Measurements from ENCODE around the gene ZNF384. TPM values are rescaled to one million over a fixed set of nuclear protein-coding genes. Genes with fewer than 3 reads are reported as not detected.
A peak's percentile ranks its signal among the peaks of the same experiment; 100 is the strongest.

The ZNF384 gene
- total RNA-seq, 2 donors from 2014 or later, result 42.9 to 68.6 TPM

DNA sequence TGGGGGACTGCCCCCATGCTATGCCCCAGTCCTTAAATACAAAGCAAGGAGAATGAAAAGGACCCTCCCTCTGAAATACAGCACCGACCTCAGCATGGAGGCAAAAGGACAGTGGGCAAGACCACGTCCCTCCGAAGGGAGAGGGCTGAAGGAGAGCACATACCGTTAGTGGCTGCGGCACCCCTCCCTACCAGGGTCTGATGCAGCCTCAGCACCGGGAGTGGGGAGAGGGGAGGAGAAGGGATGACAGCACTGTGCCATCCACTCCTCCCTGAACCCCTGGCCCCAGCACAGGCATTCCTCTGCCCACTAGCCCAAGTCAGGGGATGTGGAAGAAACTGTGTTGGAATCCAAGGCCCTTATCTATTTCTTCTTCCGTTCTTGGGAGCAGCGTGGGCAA, 38.3 kb downstream of the ZNF384 start:
- WGBS, result 85% methylated on average over 8 of the region's 8 CpGs
- no peaks in the 10 kb centered on the region for H3K27me3 ChIP-seq (replicated peaks; ENCODE audit: insufficient read depth)
- no peaks in the 10 kb centered on the region for H3K9me3 ChIP-seq
- TF ChIP-seq, protein P1, sequence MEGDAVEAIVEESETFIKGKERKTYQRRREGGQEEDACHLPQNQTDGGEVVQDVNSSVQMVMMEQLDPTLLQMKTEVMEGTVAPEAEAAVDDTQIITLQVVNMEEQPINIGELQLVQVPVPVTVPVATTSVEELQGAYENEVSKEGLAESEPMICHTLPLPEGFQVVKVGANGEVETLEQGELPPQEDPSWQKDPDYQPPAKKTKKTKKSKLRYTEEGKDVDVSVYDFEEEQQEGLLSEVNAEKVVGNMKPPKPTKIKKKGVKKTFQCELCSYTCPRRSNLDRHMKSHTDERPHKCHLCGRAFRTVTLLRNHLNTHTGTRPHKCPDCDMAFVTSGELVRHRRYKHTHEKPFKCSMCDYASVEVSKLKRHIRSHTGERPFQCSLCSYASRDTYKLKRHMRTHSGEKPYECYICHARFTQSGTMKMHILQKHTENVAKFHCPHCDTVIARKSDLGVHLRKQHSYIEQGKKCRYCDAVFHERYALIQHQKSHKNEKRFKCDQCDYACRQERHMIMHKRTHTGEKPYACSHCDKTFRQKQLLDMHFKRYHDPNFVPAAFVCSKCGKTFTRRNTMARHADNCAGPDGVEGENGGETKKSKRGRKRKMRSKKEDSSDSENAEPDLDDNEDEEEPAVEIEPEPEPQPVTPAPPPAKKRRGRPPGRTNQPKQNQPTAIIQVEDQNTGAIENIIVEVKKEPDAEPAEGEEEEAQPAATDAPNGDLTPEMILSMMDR (IDR thresholded peaks at IDR 0.05), result no peak
- no peak for TF ChIP-seq POLR2A (IDR thresholded peaks at IDR 0.05)
- no peak for TF ChIP-seq POLR2AphosphoS5 (IDR thresholded peaks at IDR 0.05)
- H3K4me3 ChIP-seq, result no peak overlapping the region
- intact Hi-C loops (cut with DNase I), result no loop called here
- peaks cover 0 to 8% of the 10 kb centered on the region in 2 donors for H3K36me3 ChIP-seq
- no peaks in the 10 kb centered on the region for H3K4me1 ChIP-seq (replicated peaks)
- H3K27ac ChIP-seq, result no peak overlapping the region
- no peak for DNase-seq (ENCODE audit: low spot score)

DNA sequence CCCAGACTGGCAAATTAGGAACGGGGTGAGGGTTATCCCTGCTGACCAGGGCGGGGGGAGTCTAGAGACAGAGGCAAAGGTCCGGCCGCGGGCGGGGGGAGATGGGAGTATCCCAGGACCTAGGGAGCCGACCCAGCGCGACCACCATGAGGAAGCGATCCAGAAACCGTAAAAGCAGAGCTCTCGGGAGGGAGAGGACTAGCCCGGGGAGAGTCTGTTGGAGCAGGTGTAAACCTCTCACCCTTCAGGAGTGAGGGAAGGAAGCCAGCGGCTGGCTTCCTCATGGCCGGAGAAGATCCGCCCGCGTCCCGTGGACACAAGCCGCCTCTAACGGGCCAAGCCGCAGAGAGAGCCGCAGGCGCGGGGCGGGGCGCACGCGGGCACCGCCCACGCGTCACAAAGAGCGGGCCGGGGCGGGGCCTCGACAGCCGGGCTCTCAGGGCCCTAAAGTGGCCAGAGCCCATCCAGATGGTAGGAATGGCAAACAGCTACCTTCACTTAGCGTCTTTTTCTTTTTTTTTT, 42.0 kb downstream of the ZNF384 start, which contains the start of gene ACRBP:
TSS of gene ACRBP (minus strand) at position 350 of the 522 bp plus-strand sequence. CDS start at position 284, 66 bp downstream.
- H3K9me3 ChIP-seq, result no peaks in the 10 kb centered on the region
- no peaks in the 10 kb centered on the region for H3K27me3 ChIP-seq (replicated peaks; ENCODE audit: insufficient read depth)
- 12% methylated on average over 38 of the region's 38 CpGs for WGBS
- H3K27ac ChIP-seq, result no peak within 1 kb of the TSS
- peak; percentile 53 for DNase-seq (ENCODE audit: low spot score)
- H3K4me3 ChIP-seq, result peak within 1 kb of the TSS; percentile 17 to 24
- H3K36me3 ChIP-seq, result peaks cover 0 to 4% of the 10 kb centered on the region in 2 donors
- intact Hi-C loops (cut with DNase I), result no loop called here
- TF ChIP-seq POLR2A (IDR thresholded peaks at IDR 0.05) (peak; percentile 28), POLR2AphosphoS5 (IDR thresholded peaks at IDR 0.05) (peak; percentile 37)
- TF ChIP-seq, protein P1 (IDR thresholded peaks at IDR 0.05), result no peak
- H3K4me1 ChIP-seq (replicated peaks), result no peaks in the 10 kb centered on the region

DNA sequence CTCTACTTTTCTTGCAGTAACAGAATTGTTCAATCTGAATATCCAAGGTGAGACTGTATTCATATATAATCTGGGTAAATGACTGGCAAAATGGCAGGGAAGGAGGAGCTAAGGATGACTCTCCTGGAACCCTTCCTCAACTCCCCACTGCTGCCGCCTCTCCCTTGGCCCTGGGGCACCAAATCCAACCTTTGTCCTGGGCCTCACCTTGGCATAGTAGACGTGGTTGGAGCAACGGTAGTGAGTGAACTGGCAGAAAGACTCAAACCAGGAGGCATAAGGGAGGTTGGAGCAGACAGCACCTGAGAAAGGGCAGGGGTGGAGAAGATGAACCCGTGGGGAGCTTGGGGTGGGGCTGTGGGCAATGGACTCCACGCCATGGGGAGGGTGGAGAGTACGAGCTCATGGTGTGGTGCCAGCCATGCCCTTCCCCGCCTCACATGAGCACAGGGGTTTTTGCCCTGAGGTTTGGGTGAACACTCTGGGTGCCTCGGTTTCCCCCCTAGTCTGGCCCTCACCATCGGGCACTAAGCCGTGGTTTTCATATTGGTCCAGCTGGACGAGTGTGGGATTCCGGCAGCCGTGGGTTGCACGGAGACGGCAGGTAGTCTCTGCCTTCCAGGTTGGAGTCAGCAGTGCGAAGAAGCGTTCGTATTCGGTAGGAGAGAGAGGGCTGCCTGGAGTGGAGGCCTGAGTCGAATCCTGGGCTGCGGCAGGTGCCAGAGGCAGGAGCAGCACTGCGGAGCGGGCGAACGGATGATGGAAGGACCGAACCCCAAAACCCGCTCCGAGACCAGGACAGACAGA, 42.7 kb downstream of the ZNF384 start:
- no peaks in the 10 kb centered on the region for H3K36me3 ChIP-seq
- no peaks in the 10 kb centered on the region for H3K4me1 ChIP-seq (replicated peaks)
- DNase-seq (ENCODE audit: low spot score), result no peak
- peak overlapping the region; percentile 17 to 24 for H3K4me3 ChIP-seq
- no peaks in the 10 kb centered on the region for H3K9me3 ChIP-seq
- no peak for TF ChIP-seq POLR2A (IDR thresholded peaks at IDR 0.05)
- TF ChIP-seq, protein P1 (IDR thresholded peaks at IDR 0.05), result no peak
- no peak for TF ChIP-seq POLR2AphosphoS5 (IDR thresholded peaks at IDR 0.05)
- WGBS, result 85% methylated on average over 28 of the region's 28 CpGs
- intact Hi-C loops (cut with DNase I), result no loop called here
- H3K27me3 ChIP-seq (replicated peaks; ENCODE audit: insufficient read depth), result no peaks in the 10 kb centered on the region
- H3K27ac ChIP-seq, result no peak overlapping the region

DNA sequence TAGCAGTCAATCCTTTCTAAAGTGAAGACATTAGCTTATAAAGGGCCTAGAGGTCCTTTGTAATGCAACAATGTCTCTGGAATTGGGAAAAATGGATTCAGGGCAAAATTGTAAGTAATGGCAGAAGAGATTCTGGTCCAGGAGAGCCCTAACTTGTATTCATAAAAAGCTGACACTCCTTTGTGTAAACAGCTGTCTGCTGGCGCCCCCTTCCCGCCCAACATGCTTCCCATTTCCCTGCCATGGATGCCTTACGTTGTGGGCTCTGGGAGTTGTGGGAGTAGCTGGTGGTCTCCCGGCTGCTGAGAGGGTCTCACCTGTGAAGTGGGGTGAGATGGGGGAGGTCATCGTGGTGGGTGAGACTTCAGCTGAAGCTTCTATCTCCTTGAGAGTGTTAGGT, 44.3 kb downstream of the ZNF384 start:
- Histone ChIP-seq H3K27me3 (replicated peaks; ENCODE audit: insufficient read depth) (no peaks in the 10 kb centered on the region), H3K4me3 (no peak overlapping the region), H3K27ac (no peak overlapping the region), H3K4me1 (replicated peaks) (no peaks in the 10 kb centered on the region), H3K9me3 (no peaks in the 10 kb centered on the region), H3K36me3 (no peaks in the 10 kb centered on the region)
- DNase-seq (ENCODE audit: low spot score), result no peak
- intact Hi-C loops (cut with DNase I), result no loop called here
- TF ChIP-seq POLR2A (IDR thresholded peaks at IDR 0.05) (no peak), POLR2AphosphoS5 (IDR thresholded peaks at IDR 0.05) (no peak)
- 35% methylated on average over 5 of the region's 5 CpGs for WGBS

DNA sequence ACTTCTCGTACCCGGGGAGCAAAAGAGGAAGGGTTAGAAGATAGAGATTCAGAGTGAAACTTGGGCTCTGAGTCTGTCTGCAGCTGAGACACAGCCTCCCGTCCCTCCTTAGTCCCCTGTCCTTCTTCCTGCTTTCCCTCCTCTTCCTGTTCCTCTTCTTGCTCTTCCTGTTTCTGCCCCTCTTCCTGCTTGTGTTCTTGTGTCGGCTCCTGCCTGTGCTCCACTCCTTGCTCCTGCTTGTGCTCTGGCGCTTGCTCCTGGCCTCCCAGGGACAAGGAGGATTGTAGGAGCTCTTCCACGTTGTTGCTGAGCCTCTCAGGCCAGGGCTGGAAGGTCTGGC, 44.9 kb downstream of the ZNF384 start:
- no peaks in the 10 kb centered on the region for H3K27me3 ChIP-seq (replicated peaks; ENCODE audit: insufficient read depth)
- no peak for DNase-seq (ENCODE audit: low spot score)
- no peaks in the 10 kb centered on the region for H3K4me1 ChIP-seq (replicated peaks)
- no peak overlapping the region for H3K4me3 ChIP-seq
- TF ChIP-seq POLR2A (IDR thresholded peaks at IDR 0.05), result no peak
- no peak for TF ChIP-seq POLR2AphosphoS5 (IDR thresholded peaks at IDR 0.05)
- TF ChIP-seq, protein P1 (IDR thresholded peaks at IDR 0.05), result no peak
- H3K27ac ChIP-seq, result no peak overlapping the region
- 68% methylated on average over 6 of the region's 6 CpGs for WGBS
- H3K9me3 ChIP-seq, result no peaks in the 10 kb centered on the region
- no peaks in the 10 kb centered on the region for H3K36me3 ChIP-seq
- intact Hi-C loops (cut with DNase I), result no loop called here

Measured in prostate gland (tissue), 2 donors.